Medulla oblongata (tissue), 1 donor: ENCODE results near the gene WDR20.
"Not testable (repeated sequence)": the region's sequence is repeated elsewhere in the genome, so short reads cannot be mapped to it uniquely, and the experiment has no call there.

Source experiments
- DNase-seq: peaks from one replicate; pipeline ENCODE4 v3.0.0-alpha.2; 2015; ENCODE audit errors: extremely low spot score

WDR20 gene

GRCh38 chr14:102139286-102140026, at the start of gene WDR20:
Gene WDR20 (plus strand): TSS chr14:102139897. CDS start chr14:102139924, 27 bp downstream.
- peak; percentile 99 for DNase-seq

- no peak for DNase-seq
These were observed 49.0 kb upstream of the WDR20 start for GRCh38 chr14:102090713-102091112.

GRCh38 chr14:102092806-102093205, 46.9 kb upstream of the WDR20 start:
- no peak for DNase-seq

- DNase-seq: no peak
These were observed 45.6 kb upstream of the WDR20 start for GRCh38 chr14:102094101-102094500.

- DNase-seq: no peak
These were observed 44.3 kb upstream of the WDR20 start for GRCh38 chr14:102095231-102095870.

GRCh38 chr14:102095871-102096568, 43.7 kb upstream of the WDR20 start:
- no peak for DNase-seq

- DNase-seq: peak; percentile 95
These were observed 43.0 kb upstream of the WDR20 start for GRCh38 chr14:102096569-102097188.

- no peak for DNase-seq
These were observed 42.1 kb upstream of the WDR20 start for GRCh38 chr14:102097441-102098135.

GRCh38 chr14:102103062-102103695, 36.5 kb upstream of the WDR20 start:
- DNase-seq: no peak

- no peak for DNase-seq
These were observed 34.3 kb upstream of the WDR20 start for GRCh38 chr14:102105369-102105768.

- not testable (repeated sequence) for DNase-seq
These were observed 30.4 kb upstream of the WDR20 start for GRCh38 chr14:102109332-102109731.

GRCh38 chr14:102111101-102111500, 28.6 kb upstream of the WDR20 start:
- no peak for DNase-seq

GRCh38 chr14:102116361-102117180, 23.1 kb upstream of the WDR20 start:
- no peak for DNase-seq

- DNase-seq: no peak
These were observed 21.8 kb upstream of the WDR20 start for GRCh38 chr14:102117852-102118251.

- no peak for DNase-seq
These were observed 18.8 kb upstream of the WDR20 start for GRCh38 chr14:102120888-102121287.

GRCh38 chr14:102121567-102121966, 18.1 kb upstream of the WDR20 start:
- DNase-seq: no peak

GRCh38 chr14:102124419-102124818, 15.3 kb upstream of the WDR20 start:
- no peak for DNase-seq

GRCh38 chr14:102125546-102125945, 14.2 kb upstream of the WDR20 start:
- DNase-seq: no peak

GRCh38 chr14:102126807-102127455, 12.8 kb upstream of the WDR20 start:
- no peak for DNase-seq

- no peak for DNase-seq
These were observed 8.0 kb upstream of the WDR20 start for GRCh38 chr14:102131741-102132140.
